GM12891 (cell line): ENCODE results near the gene NTHL1.

Experiments
- PAX5 ChIP-seq: IDR thresholded peaks from 2 replicates; pipeline ENCODE4 v1.6.1; 2011; ENCODE audit warnings: low read length, moderate library complexity, mild to moderate bottlenecking; ENCODE audit not compliant: insufficient read depth, severe bottlenecking
- POLR2A ChIP-seq: IDR thresholded peaks from 2 replicates; pipeline ENCODE4 v1.6.1; 2011; ENCODE audit warnings: low read depth, low read length, control low read depth
- POLR2AphosphoS5 ChIP-seq: IDR thresholded peaks from 2 replicates; pipeline ENCODE4 v1.6.1; 2011; ENCODE audit warnings: low read depth, low read length, control low read depth
- POU2F2 ChIP-seq: IDR thresholded peaks from 2 replicates; pipeline ENCODE4 v1.6.1; 2011; ENCODE audit warnings: low read depth, mild to moderate bottlenecking, control low read depth, low read length, moderate library complexity
- TAF1 ChIP-seq: IDR thresholded peaks from 2 replicates; pipeline ENCODE4 v1.6.1; 2011; ENCODE audit warnings: low read depth, low read length, control low read depth

DNA sequence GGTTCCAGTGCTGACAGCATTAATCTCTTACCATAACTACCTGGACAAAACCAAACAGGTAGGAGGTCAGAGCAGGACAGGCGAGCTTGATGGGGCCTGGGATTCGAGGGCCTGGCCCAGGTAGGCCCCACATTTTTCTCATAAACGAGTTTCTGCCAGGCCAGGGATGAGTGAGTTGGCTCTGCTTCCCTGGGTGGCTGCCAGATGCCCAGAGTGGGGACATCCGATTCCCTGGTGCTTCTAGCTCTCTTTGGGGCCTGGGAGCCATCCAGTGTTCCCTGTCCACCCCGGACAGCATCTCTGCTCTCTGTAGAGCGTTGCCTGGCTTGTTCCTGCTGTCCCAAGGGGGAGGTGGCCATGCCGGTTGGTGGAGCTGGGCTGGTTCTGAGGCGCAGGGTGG, 25.3 kb upstream of the NTHL1 start:
- TF ChIP-seq TAF1, result no peak
- TF ChIP-seq POLR2AphosphoS5, result no peak
- TF ChIP-seq POLR2A, result no peak
- TF ChIP-seq POU2F2, result no peak
- TF ChIP-seq PAX5, result no peak
